HPDE6-E6E7 (cell line): ENCODE results near the gene C1QTNF6.
"Not testable (repeated sequence)": the region's sequence is repeated elsewhere in the genome, so short reads cannot be mapped to it uniquely, and the experiment has no call there.

Experiments used
- DNase-seq: peaks from one replicate; pipeline ENCODE4 v3.0.0; 2011; ENCODE audit warnings: missing footprints; ENCODE audit errors: extremely low spot score

Gene C1QTNF6

GRCh38 chr22:37187891-37188761 lies at the start of gene C1QTNF6:
TSS of gene C1QTNF6 (minus strand) at chr22:37188247. CDS start at chr22:37188213, 34 bp downstream.
- no peak for DNase-seq

DNA sequence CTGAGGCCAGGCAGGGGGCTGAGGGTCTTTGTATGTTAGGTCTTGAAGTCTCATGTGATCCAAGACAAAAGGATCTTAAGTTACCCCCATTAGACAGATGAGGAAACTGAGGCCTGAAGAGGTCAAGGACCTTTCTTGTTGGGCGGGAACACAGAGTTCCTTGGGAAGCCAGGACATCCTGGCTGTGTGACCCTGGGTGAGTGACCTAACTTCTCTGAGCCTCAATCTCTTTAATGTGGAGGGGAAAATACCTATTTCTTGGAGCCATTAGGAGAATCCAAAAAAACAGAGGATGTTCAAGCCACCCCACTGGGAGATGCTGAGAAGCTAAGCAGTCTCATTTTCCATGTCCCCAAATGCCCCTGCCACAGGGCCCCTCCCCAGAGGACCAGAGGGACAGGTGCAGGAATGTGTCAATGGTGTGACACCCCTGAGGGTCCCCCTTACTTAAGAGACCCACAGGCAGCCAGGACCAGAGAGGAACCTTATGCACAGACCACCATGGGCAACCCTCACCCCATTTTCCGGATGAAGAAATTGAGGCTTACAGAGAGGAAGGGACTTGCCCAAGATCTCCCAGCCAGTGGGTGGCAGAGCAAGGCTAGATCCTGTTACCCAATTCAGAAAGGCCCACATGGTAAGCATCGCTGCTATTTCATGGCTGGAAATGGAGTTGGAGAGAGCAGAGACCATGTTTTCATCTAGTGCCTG lies 48.0 kb upstream of the C1QTNF6 start:
- DNase-seq: no peak

- no peak for DNase-seq
These were observed 47.0 kb upstream of the C1QTNF6 start for GRCh38 chr22:37234736-37235711.

DNA sequence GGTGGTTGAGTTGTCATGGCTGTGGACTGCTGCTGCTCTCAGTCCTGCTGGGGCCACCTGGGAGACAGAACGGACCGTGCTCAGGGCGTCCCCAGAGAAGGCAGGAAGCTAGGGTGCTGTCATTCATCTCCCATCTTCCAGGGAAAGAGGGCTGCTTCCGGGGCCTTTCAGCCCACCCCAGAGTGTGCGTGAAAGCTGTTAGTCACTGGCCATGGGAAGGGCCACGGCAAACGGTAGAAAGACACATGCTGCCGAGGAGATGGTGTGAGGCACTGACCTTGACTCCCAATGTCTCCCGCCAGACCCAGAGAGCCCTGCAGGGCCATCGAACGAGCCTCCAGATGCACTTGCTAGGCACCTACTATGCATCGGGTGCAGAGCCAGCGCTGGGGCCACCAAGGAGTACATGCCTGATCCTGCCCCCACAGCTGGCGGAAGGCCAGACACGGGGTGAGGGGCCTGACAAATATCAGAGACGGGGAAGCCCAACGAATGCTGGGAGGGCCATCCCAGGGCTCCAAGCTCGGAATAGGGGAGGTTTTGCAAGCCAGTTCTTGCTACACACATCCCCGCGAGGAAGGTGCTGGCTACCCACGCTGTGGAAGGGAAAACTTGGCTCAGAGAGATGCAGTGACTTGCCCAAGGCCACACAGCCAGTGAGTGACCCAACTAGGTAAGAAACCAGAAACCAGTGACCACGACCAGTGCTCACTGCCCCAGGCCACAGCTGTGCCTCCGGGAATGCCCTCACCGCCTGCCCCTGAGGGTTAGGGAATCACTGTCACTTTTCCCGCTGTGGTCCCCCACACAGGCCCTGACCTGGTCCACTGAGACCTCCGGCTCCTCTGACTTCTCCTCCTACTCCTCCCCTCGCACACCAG lies 45.9 kb upstream of the C1QTNF6 start:
- no peak for DNase-seq

- not testable (repeated sequence) for DNase-seq
These were observed 45.3 kb upstream of the C1QTNF6 start for GRCh38 chr22:37233371-37233750.

- no peak for DNase-seq
These were observed 44.3 kb upstream of the C1QTNF6 start for GRCh38 chr22:37232140-37232998.

DNA sequence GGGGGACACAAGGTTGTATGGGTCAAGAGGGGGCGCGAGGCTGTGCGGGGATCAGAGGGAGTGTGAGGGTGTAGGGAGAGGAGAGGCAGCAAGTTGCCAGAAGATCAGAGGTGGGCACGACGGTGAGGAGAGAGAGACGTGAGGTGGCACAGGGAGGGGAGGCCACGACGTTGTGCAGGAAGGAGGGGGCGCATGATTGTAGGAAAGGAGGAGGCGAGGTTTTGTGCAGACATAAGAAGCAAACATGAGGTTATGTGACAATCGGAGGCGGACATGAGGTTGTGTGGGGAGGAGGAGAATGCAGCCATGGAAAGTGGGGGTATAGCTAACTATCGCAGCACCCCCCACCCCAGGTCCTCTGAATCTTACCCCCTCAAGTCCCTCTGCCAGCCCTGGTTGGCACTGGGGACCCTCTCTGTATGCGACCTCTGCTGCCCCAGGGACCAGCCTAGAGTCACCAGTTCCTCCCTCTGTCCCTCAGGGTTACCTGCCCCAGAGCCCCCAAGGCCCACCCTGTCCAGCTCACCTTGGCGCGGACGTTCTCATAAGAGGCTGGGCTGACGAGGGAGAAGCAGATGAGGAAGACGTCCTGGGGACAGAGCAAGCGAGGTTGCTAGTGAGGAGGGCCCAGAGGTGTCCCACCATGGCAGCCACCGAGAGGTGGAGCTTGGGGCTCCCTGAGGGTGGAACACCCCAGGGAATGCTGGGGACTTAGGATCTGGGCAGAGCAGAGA lies 43.5 kb upstream of the C1QTNF6 start:
- no peak for DNase-seq

DNA sequence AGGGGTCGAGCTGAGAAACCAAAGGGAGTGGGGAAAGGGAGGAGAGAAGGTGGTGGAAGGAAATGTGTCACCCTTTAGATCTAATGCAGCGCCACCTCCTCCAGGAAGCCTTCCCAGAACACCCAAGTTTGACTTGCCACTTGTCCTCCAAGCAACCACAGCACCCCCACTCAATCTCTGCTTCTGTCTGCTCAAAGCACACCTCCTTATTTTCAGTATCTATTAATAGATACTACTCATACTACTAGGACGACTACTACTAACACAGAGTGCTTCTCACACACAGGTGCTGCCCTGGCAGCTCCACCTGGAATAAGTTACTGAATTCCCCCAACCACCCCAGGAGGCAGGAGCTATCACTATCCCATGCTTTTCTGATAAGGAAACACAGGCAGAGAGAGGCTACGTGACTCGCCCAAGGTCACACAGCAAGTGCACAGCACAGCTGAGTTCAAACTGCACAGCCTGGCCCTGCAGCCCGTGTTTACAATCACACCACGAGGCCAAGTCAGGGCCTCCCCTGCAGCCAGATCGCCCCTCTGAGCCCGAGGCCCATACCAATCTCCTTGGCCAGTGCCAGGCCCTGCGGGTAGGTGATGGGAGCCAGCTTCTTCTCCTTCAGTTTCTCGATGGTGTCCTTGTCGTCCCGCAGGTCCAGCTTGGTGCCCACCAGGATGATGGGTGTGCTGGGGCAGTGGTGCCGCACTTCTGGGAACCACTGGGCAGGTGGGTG lies 42.8 kb upstream of the C1QTNF6 start:
- DNase-seq: no peak

DNA sequence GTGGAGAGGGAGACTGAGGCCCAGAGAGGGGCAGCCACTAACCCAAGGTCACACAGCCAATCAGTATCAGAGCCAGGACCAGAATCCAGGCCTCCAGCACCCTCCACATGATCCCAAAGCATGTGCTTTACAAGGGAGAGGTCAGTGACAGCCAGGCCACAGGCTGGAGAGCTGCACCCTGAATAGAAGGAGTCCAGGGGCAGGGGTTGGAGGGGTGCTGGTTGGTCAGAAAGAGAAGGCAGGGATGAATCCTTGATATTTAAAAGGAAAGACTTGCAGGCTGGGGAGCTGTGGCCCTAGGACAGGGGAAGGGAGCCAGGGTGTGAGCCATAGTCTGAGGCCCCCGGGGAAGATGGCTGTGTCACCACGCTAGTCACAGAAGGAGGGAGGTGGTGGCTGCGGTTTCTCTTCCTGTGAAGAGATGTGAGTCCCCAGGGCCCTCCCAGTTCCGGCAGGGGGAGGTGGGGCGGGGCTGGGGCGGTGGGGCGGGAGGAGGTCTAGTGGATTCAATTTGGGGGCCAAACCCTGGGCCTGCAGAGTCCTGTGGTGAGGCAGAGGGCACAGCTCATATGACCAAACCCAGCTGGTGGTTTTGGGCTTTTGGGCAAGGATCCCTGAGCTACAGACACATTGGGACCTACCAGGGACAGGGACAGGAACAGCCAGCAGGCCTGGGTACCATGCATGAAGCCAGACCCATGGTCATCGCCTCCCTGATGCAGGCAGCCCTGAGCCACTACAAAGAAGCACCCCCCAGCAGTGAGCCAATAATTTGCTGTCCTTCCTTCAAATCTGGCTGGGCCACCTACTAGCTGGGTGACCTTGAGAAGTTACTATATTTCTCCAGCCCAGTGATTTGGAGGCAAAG lies 42.0 kb upstream of the C1QTNF6 start:
- peak; percentile 26 for DNase-seq

GRCh38 chr22:37229012-37229804 lies 41.2 kb upstream of the C1QTNF6 start:
- peak; percentile 36 for DNase-seq

GRCh38 chr22:37228106-37229011 lies 40.3 kb upstream of the C1QTNF6 start:
- DNase-seq: no peak

DNA sequence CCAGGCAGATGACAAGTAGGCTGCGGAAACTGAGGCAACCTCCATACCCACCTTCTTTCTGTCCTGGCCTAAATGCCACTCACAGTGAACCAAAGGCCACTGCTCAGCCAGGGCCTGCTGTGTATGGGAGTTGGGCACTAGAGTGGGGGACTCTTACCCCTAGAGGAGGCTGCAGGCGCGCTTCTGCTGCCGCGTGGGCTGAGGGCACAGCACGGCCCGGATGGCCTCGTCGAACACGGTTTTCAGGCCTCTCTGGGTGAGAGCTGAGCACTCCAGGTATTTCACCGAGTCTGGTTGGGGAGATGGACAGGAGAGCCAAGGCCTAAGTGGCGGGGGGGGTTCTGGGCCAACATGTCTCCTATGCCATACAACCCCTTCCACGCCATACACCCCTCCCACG lies 38.5 kb upstream of the C1QTNF6 start:
- no peak for DNase-seq

DNA sequence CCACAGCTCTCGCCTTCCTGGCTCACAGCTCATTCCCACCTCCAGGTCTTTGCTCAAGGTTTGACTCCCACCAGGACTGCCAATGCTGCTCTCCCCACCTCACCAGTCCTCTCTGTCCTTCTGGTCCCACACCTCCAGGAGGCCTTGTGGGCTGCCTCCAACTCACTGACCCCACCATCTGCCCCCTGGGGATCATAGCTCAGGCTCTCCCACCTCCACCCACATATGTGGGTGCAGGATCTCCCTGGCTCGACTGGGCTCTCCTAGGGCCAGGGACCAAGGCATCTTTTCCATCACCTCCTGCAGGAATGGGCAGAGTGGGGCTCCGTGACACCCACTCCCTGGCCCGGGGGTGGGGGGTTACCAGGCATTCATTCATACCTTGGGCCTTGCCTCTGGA lies 38.0 kb upstream of the C1QTNF6 start:
- DNase-seq: no peak

DNA sequence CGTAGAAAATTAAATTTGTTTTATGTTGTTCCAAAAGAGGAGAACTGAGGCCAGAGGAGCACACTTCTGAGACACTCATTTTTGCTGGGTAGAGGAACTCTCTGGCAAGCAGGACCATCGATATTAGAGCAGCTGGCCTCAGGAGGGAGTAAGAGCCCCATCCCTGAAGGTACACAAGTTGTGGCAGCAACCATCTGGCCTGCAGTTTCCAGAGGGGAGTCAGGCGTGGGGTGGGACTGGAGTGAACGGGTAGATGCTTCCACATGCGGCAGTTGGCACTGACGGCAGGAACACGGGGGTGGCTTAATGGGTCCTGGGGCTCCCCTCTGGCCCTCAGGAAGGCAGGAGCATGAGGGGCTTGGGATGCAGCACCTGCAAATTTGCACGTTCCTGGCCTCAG lies 37.4 kb upstream of the C1QTNF6 start:
- DNase-seq: no peak

GRCh38 chr22:37224757-37225420 lies 36.8 kb upstream of the C1QTNF6 start:
- no peak for DNase-seq
